Chondrocyte (in vitro differentiated cells): Measurements from ENCODE around the gene ZSCAN10. TPM values are rescaled to one million over a fixed set of nuclear protein-coding genes. Genes with fewer than 3 reads are reported as not detected.

Source experiments
- DNase-seq: peaks from one replicate; pipeline ENCODE4 v3.0.0; 2021; ENCODE audit warnings: mixed read lengths, low spot score
- H3K27ac Mint-ChIP-seq: one replicate; pipeline ENCODE4 v1.8.0; 2021; ENCODE audit warnings: mild to moderate bottlenecking, moderate library complexity, mixed read lengths; ENCODE audit not compliant: unreplicated experiment
- H3K27me3 Mint-ChIP-seq: 2 replicates; pipeline ENCODE4 v1.8.0; 2021; ENCODE audit warnings: low read depth, mixed read lengths
- H3K36me3 Mint-ChIP-seq: 2 replicates; pipeline ENCODE4 v1.8.0; 2021; ENCODE audit warnings: low read depth, mixed read lengths
- H3K4me1 Mint-ChIP-seq: 2 replicates; pipeline ENCODE4 v1.8.0; 2021; ENCODE audit warnings: low read depth, mild to moderate bottlenecking, mixed read lengths
- H3K4me3 Mint-ChIP-seq: one replicate; pipeline ENCODE4 v1.8.0; 2021; ENCODE audit warnings: mild to moderate bottlenecking, moderate library complexity, mixed read lengths; ENCODE audit not compliant: unreplicated experiment
- H3K9me3 Mint-ChIP-seq: 2 replicates; pipeline ENCODE4 v1.8.0; 2021; ENCODE audit warnings: low read depth, mixed read lengths
- long read RNA-seq: library from polyadenylated mRNA; stranded (forward); transcript quantifications from one replicate; pipeline ENCODE4 v2.0.0, GENCODE V29; 2021
- total RNA-seq: library from RNA; stranded (reverse); gene quantifications from 3 replicates; pipeline ENCODE4 v1.2.1, GENCODE V29; 2021
- TF ChIP-seq, protein P1 (sequence below): fragments of 200-600 bp; sonication (generic); IDR thresholded peaks from 2 replicates; pipeline ENCODE4 v1.5.0; 2021; ENCODE audit warnings: antibody characterized with exemption, mild to moderate bottlenecking, moderate library complexity

ZSCAN10 gene
- not detected in 3 replicates for total RNA-seq
- long read RNA-seq = 0 reads

DNA sequence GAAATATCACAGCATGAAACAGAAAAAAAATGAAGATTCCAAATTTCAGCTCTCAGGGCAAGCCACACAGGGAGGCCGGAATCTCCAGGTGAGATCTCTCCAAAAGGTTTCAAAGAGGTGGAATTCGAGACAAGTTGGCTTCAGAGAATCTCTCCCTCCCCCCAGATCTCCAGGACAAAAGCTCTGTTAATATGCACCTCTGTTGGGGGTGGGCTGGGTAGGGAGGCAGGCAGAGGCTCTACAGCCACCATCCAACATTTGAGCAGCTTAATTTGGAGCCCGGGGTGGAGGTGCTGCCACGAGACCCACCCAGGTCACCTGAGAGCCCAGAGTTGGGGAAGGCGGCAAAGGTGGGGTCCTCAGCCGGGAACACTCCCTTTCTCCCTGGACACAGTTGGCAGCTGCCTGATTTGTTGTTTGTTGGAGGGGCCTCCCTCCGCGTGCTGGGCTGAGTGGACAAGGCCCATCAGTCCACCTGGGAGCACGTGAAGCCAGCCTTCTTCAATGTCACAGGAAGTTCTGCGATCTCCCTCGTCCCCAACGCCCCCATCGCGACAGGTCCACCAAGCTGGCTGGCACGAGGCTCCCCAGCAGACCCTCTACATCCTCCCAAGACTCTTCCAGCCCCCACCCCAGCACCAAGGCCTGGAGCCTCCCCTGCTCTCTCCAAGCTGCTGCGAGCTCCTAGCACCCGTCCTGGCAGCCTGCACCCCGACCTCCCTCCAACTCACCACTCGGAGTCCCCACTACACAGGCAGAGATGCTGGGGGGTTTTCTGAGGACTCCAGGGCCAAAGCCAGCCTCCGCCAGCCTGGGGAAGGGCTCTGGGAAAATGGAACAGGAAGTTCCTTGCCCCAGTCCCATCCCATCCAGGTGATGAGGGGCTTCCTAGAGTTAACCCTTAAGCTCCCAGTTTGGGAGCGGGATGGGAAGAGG lies at the start of gene ZSCAN10:
ZSCAN10 (minus strand) TSS at position 836 of the 936 bp plus-strand sequence. CDS start 6,357 bp downstream, outside the sequence.
- no peaks in the 10 kb centered on the region for H3K9me3 Mint-ChIP-seq
- peak within 1 kb of the TSS; percentile 66 for H3K4me3 Mint-ChIP-seq
- DNase-seq = no peak
- TF ChIP-seq, protein P1, sequence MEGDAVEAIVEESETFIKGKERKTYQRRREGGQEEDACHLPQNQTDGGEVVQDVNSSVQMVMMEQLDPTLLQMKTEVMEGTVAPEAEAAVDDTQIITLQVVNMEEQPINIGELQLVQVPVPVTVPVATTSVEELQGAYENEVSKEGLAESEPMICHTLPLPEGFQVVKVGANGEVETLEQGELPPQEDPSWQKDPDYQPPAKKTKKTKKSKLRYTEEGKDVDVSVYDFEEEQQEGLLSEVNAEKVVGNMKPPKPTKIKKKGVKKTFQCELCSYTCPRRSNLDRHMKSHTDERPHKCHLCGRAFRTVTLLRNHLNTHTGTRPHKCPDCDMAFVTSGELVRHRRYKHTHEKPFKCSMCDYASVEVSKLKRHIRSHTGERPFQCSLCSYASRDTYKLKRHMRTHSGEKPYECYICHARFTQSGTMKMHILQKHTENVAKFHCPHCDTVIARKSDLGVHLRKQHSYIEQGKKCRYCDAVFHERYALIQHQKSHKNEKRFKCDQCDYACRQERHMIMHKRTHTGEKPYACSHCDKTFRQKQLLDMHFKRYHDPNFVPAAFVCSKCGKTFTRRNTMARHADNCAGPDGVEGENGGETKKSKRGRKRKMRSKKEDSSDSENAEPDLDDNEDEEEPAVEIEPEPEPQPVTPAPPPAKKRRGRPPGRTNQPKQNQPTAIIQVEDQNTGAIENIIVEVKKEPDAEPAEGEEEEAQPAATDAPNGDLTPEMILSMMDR = no peak
- H3K4me1 Mint-ChIP-seq = peaks cover 6% of the 10 kb centered on the region
- H3K27ac Mint-ChIP-seq = no peak within 1 kb of the TSS
- H3K27me3 Mint-ChIP-seq = peaks cover 7% of the 10 kb centered on the region
- no peaks in the 10 kb centered on the region for H3K36me3 Mint-ChIP-seq

GRCh38 chr16:3148256-3149192 lies 49.4 kb upstream of the ZSCAN10 start:
- no peaks in the 10 kb centered on the region for H3K36me3 Mint-ChIP-seq
- TF ChIP-seq, protein P1 = no peak
- DNase-seq = no peak
- peak overlapping the region; percentile 82 for H3K4me3 Mint-ChIP-seq
- H3K27ac Mint-ChIP-seq = peak overlapping the region; percentile 22
- H3K27me3 Mint-ChIP-seq = no peaks in the 10 kb centered on the region
- peaks cover 24% of the 10 kb centered on the region for H3K4me1 Mint-ChIP-seq
- H3K9me3 Mint-ChIP-seq = no peaks in the 10 kb centered on the region

DNA sequence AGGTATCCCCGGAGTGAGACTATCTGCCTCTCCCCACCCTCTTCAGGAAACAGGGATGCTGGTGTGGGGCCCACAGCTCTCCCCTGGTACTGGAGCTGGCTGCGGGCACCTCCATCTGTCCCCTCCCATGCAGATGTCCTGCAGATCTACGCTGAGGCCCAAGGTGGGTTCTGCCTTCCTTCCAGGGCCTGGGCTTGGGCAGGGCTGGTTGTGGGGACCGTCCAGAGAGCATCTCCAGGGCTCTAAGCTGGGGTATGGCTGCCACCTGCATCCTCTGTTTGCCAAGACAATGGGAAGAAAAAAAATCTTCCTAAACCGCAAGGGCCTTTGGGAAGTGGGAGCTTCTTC lies 48.6 kb upstream of the ZSCAN10 start:
- no peaks in the 10 kb centered on the region for H3K27me3 Mint-ChIP-seq
- H3K36me3 Mint-ChIP-seq = no peaks in the 10 kb centered on the region
- no peaks in the 10 kb centered on the region for H3K9me3 Mint-ChIP-seq
- no peak overlapping the region for H3K27ac Mint-ChIP-seq
- no peak overlapping the region for H3K4me3 Mint-ChIP-seq
- H3K4me1 Mint-ChIP-seq = peaks cover 24% of the 10 kb centered on the region
- DNase-seq = no peak
- TF ChIP-seq, protein P1 = no peak

DNA sequence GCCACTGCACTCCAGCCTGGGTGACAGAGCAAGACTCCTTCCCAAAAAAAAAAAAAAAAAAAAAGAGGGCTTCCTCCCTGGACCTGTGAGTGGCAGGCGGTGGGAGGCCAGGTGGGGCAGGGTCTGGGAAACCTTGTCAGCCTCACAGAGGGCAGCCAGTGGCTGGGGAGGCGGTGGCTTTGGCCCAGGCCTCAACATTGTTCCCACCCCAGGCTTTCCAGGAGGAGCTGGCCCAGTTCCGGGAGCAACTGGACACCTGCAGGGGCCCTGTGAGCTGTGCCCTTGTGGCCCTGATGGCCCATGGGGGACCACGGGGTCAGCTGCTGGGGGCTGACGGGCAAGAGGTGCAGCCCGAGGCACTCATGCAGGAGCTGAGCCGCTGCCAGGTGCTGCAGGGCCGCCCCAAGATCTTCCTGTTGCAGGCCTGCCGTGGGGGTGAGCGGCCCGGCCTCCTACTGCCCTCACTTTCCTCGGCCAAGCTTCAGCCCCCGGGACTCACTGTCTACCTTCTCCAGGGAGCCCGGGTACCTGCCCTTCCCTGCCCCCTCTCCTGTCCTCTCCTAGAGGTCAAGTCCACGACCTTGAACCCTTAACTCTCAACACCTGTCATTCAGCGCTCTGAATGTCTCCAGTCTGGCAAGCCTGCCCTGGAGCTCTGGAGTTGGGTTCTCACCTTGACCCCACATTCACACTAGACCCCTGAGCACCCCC lies 48.1 kb upstream of the ZSCAN10 start:
- Mint-ChIP-seq H3K9me3 (no peaks in the 10 kb centered on the region), H3K27ac (no peak overlapping the region), H3K4me1 (peaks cover 19% of the 10 kb centered on the region), H3K27me3 (no peaks in the 10 kb centered on the region), H3K36me3 (peaks cover 4% of the 10 kb centered on the region), H3K4me3 (no peak overlapping the region)
- TF ChIP-seq, protein P1 = no peak
- no peak for DNase-seq
